ENCODE data around the gene GCK.

Gene GCK

DNA sequence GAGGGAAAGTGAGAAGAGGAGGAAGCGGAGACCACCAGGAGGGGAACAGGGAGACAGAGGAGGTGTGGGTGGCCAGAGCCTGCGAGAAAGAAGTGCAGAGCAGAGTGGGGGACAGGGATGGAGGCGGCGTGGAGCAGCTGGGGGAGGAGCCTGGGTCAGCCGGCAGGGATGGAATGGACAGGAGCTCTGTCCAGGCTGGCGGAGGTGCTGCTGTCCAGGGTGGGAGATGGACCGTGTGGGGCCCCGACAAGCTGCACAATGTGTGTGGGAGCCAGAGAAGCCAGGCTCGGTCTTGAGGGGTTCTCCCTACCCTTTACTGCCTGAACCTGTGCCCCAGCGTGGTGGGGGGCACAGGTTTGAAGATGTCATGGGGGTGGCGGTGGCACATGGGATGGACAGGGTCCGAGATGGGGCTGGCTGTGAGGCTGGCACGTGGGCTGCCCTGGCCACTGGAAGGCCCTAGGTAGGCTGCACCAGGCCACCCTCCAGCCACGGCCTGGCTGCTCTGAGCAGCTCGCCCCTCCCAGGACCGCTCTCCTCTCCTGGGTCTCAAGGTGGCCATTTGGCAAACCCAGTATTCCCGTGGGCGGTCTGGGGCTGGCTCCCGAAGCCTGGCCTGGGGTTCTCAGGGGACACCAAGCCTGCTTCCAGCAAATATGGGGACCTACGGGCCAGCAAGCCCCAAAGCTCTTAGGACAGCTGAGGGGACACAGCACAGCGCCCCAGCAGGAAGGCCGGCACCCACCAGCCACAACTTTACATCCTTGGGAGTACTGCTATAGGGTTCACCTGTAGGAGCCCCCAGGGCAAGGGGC, 43.9 kb upstream of the GCK start:
- in situ Hi-C loops (cut with MboI; ENCODE audit: low sequenced_read_pairs, unreplicated experiment), result no loop called here
- TF ChIP-seq, protein P1, sequence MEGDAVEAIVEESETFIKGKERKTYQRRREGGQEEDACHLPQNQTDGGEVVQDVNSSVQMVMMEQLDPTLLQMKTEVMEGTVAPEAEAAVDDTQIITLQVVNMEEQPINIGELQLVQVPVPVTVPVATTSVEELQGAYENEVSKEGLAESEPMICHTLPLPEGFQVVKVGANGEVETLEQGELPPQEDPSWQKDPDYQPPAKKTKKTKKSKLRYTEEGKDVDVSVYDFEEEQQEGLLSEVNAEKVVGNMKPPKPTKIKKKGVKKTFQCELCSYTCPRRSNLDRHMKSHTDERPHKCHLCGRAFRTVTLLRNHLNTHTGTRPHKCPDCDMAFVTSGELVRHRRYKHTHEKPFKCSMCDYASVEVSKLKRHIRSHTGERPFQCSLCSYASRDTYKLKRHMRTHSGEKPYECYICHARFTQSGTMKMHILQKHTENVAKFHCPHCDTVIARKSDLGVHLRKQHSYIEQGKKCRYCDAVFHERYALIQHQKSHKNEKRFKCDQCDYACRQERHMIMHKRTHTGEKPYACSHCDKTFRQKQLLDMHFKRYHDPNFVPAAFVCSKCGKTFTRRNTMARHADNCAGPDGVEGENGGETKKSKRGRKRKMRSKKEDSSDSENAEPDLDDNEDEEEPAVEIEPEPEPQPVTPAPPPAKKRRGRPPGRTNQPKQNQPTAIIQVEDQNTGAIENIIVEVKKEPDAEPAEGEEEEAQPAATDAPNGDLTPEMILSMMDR (IDR thresholded peaks at IDR 0.05; ENCODE audit: borderline replicate concordance, control extremely low read depth, extremely low read depth, insufficient read depth, missing control alignments), result no peak
- DNase-seq (ENCODE audit: low spot score), result no peak

DNA sequence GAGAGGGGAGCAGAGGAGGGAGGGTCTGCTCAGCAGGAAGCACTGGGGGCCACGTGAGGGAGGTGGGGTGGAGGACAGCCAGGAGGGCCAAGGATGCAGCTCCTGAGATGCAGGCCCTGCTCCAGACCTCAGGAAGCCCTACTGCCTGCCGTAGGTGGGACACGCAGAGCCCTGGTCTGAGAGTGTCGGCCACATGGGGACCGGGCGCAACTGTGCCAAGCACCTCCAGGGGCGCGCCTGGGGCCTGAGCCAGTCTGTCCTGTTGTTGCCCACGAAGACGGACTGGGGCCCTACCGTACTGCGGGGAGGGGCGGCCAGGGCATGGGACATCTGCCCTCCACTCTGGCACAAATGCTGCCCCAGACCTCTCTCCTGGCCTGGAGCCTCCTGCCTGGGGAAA, 43.2 kb upstream of the GCK start:
- in situ Hi-C loops (cut with MboI; ENCODE audit: low sequenced_read_pairs, unreplicated experiment), result no loop called here
- TF ChIP-seq, protein P1 (IDR thresholded peaks at IDR 0.05; ENCODE audit: borderline replicate concordance, control extremely low read depth, extremely low read depth, insufficient read depth, missing control alignments), result no peak
- DNase-seq (ENCODE audit: low spot score), result no peak

GRCh38 chr7:44231088-44231487, 41.8 kb upstream of the GCK start:
- in situ Hi-C loops (cut with MboI; ENCODE audit: low sequenced_read_pairs, unreplicated experiment), result no loop called here
- TF ChIP-seq, protein P1 (IDR thresholded peaks at IDR 0.05; ENCODE audit: borderline replicate concordance, control extremely low read depth, extremely low read depth, insufficient read depth, missing control alignments), result no peak
- no peak for DNase-seq (ENCODE audit: low spot score)

GRCh38 chr7:44230286-44230685, 41.0 kb upstream of the GCK start:
- TF ChIP-seq, protein P1 (IDR thresholded peaks at IDR 0.05; ENCODE audit: borderline replicate concordance, control extremely low read depth, extremely low read depth, insufficient read depth, missing control alignments), result no peak
- in situ Hi-C loops (cut with MboI; ENCODE audit: low sequenced_read_pairs, unreplicated experiment), result no loop called here
- DNase-seq (ENCODE audit: low spot score), result no peak

- in situ Hi-C loops (cut with MboI; ENCODE audit: low sequenced_read_pairs, unreplicated experiment), result no loop called here
- TF ChIP-seq, protein P1 (IDR thresholded peaks at IDR 0.05; ENCODE audit: borderline replicate concordance, control extremely low read depth, extremely low read depth, insufficient read depth, missing control alignments), result no peak
- no peak for DNase-seq (ENCODE audit: low spot score)
Measured at GRCh38 chr7:44229546-44230105, 40.4 kb upstream of the GCK start.

DNA sequence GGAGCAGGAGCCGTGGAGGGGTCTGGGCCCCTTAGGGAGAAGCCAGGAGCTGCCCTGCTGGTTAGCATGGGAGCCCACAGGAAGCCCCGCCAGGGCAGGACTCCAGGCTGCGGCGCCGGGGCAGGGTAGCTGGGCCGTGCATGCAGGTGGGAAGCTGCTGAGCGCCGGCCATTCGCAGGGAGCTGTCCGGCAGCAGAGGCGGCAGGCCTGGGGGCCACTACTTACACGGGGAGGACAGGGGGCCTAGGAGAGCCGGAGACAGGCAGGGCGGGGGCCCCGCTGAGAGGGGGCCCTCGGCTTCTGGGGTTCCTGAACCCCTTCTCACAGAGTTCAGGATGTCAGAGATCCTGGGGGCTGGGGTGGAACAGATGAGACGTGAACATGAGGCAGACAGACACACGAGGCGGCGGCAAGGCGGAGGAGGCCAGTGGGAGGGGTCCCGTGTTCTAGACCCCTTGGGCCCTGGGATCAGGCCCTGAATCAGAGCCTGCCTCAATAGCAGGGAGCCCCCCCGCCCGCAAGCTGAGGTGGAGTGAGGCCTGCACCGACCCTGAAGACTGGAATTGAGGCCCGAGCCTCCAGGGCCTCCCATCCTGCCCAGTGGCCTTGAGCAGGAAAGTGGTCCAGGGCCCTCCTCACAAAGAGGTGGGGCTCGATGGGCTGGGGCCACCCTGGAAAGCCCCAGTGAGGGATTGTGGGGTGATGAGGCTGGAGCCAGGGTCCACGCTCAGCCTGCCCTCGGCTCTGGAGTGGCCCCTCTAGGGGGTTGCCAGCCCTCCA, 39.5 kb upstream of the GCK start:
- in situ Hi-C loops (cut with MboI; ENCODE audit: low sequenced_read_pairs, unreplicated experiment), result no loop called here
- TF ChIP-seq, protein P1 (IDR thresholded peaks at IDR 0.05; ENCODE audit: borderline replicate concordance, control extremely low read depth, extremely low read depth, insufficient read depth, missing control alignments), result no peak
- DNase-seq (ENCODE audit: low spot score), result no peak

Measured in GM13976 (cell line).